MV-4-11 (cell line): ENCODE results near the gene GNS.

Source experiments
- DNase-seq: peaks from one replicate; lab custom pipeline; 2025; lab: John Stamatoyannopoulos, UW

GNS gene

GRCh38 chr12:64759035-64759894 lies at the start of gene GNS:
GNS (minus strand) TSS chr12:64759406; CDS start chr12:64759276, 130 bp downstream.
- DNase-seq, result peak; percentile 80

- DNase-seq, result peak; percentile 67
These were observed 48.9 kb upstream of the GNS start for GRCh38 chr12:64808110-64808509.

DNA sequence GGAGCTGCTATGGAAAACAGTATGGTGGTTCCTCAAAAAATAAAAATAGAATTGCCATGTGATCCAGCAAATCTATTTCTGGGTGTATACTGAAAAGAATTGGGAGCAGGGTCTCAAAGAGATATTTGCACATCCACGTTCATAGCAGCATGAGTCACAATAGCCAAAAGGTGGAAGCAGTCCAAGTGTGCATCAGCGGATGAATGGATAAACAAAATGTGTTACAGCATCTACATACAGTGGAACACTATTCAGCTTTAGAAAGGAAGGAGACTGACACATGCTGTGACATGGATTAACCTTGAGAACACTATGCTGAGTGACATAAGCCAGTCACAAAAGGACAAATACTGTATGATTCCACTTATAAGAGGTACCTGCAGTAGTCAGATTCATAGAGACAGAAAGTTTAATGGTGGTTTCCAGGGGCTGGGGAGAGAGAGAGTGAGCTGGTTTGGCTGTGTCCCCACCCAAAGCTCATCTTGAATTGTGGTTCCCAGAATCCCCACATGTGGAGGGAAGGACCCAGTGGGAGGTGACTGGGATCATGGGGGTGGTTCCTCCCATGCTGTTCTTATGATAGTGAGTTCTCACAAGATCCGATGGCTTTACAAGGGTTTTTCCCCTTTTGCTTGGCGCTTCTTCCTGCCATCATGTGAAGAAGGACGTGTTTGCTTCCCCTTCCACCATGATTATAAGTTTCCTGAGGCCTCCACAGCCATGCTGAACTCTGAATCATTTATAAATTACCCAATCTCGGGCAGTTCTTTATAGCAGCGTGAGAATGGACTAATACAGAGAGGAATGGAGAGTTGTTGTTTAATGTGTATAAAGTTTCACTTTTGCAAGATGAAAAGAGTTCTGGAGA lies 47.6 kb upstream of the GNS start:
- DNase-seq, result no peak

- DNase-seq, result no peak
These were observed 47.0 kb upstream of the GNS start for GRCh38 chr12:64806173-64806572.

DNA sequence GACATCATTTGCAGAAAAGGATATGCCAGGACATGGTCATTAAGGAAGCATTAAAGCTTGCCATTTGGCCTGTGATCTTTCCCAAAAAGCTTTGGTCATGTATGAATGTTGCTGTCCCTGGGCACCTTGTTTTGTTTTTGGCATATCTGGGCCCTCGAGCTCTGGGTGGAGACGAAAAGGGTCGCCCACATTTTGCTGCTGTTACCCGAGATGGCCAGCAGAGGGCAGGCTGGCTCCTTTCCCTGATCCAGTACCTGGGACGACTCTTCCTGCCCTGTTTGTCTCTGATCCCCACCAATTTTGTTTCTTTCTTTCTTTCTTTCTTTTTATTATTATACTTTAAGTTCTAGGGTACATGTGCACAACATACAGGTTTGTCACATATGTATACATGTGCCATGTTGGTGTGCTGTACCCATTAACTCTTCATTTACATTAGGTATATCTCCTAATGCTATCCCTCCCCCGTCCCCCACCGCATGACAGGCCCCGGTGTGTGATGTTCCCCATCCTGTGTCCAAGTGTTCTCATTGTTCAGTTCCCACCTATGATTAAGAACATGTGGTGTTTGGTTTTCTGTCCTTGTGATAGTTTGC lies 43.1 kb upstream of the GNS start:
- peak; percentile 24 for DNase-seq

- DNase-seq, result no peak
These were observed 42.2 kb upstream of the GNS start for GRCh38 chr12:64801381-64801780.

- DNase-seq, result peak; percentile 61
These were observed 41.4 kb upstream of the GNS start for GRCh38 chr12:64800640-64801039.

GRCh38 chr12:64798165-64798564 lies 39.0 kb upstream of the GNS start:
- no peak for DNase-seq

GRCh38 chr12:64797156-64797555 lies 38.0 kb upstream of the GNS start:
- no peak for DNase-seq

GRCh38 chr12:64796205-64796845 lies 37.1 kb upstream of the GNS start:
- DNase-seq, result peak; percentile 89

GRCh38 chr12:64794305-64794704 lies 35.1 kb upstream of the GNS start:
- DNase-seq, result no peak

GRCh38 chr12:64793610-64794009 lies 34.4 kb upstream of the GNS start:
- no peak for DNase-seq

- DNase-seq, result no peak
These were observed 32.9 kb upstream of the GNS start for GRCh38 chr12:64792128-64792527.

DNA sequence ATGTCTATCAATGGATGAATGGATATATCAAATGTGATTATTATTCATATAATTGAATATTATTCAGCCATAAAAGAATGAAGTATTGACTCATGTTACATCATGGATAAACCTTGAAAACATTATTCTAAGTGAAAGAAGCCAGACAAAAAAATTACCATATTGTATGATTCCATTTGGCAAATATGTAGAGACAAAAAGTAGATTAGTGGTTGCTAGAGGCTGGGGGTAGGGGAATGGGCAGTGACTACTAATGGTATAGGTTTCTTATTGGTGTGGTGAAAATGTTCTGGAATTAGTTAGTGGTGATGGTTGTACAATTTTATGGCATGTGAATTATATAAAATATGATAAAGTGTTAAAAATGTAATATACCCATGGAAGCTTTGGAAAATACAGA lies 31.8 kb upstream of the GNS start:
- DNase-seq, result no peak

DNA sequence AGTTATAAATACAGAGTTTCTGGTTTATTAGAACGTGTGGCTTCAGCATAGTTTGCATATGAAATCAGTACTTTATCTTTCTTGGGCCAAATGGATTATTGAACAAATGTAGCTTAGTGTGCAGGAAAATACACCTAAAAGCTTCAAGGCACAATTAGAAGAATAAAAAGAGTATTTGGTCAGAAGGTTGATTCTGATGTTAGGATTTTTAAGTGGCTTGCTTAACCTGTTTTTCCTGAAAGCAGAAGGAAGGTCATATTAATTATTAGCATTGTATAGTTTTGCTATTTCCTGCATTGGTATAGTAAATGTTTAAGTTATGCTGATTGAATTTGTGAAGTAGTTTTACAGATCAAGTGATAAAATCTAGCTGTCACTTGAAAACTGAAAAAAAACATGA lies 31.0 kb upstream of the GNS start:
- no peak for DNase-seq

DNA sequence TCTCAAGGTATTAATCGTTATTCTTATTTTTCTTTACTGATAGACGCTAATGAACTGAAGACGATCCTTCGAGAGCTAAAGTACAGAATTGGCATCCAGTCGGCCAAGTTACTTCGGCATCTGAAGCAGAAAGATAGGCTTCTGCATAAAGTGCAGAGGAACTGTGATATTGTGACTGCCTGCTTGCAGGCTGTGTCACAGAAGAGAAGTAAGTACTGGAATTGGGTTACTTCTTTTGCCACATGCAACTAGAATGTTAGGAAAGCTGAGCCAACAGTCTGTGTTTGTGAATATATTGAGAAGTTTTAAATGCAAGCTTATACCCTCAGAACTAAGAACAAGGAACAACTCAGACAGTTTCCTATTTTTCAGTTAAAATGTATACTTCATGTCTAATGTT lies 26.6 kb upstream of the GNS start:
- DNase-seq, result no peak

- peak; percentile 71 for DNase-seq
These were observed 23.1 kb upstream of the GNS start for GRCh38 chr12:64782191-64782876.

- no peak for DNase-seq
These were observed 22.3 kb upstream of the GNS start for GRCh38 chr12:64781280-64782190.

DNA sequence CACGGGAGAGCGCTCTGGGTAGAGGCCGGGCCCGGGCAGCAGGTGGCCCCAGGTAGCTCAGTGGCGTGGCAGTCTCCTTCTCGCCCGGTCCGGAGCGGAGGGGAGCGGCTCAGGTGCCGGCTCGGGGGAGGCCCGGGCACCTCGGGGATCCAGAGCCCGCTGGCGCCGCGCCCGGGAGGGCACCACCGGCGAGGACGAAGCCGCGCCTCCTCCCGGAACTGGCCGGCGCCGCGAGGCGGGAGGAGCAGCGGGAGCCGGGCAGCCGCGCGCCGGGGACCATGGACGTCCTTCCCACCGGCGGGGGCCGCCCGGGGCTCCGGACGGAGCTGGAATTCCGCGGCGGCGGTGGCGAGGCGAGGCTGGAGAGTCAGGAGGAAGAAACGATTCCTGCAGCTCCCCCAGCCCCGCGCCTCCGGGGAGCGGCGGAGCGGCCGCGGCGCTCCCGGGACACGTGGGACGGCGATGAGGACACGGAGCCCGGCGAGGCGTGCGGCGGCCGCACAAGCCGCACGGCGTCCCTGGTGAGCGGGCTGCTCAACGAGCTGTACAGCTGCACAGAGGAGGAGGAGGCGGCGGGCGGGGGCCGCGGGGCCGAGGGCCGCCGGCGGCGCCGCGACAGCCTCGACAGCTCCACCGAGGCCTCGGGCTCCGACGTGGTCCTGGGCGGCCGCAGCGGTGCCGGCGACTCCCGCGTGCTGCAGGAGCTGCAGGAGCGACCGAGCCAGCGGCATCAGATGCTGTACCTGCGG lies 21.5 kb upstream of the GNS start:
- no peak for DNase-seq

GRCh38 chr12:64780132-64780530 lies 20.9 kb upstream of the GNS start:
- DNase-seq, result no peak
